HEK293T (cell line): Measurements from ENCODE around the gene COL4A3.

Source experiments
- BHLHE40 ChIP-seq: fragments of 450-650 bp; IDR thresholded peaks from 2 replicates; pipeline ENCODE4 v1.6.1; 2016; ENCODE audit warnings: mild to moderate bottlenecking, moderate library complexity, borderline replicate concordance
- ELF4 ChIP-seq: fragments of 450-650 bp; IDR thresholded peaks from 2 replicates; pipeline ENCODE4 v1.6.1; 2017; ENCODE audit warnings: antibody characterized with exemption
- FOXA1 ChIP-seq: fragments of 450-650 bp; IDR thresholded peaks from 2 replicates; pipeline ENCODE4 v1.6.1; 2016; ENCODE audit warnings: mild to moderate bottlenecking
- HDGF ChIP-seq: fragments of 450-650 bp; IDR thresholded peaks from 2 replicates; pipeline ENCODE4 v1.6.1; 2017; ENCODE audit warnings: antibody characterized with exemption, borderline replicate concordance
- L3MBTL2 ChIP-seq: fragments of 450-650 bp; conservative IDR thresholded peaks from 2 replicates; pipeline ENCODE4 v1.6.1; 2016; ENCODE audit warnings: mild to moderate bottlenecking
- NFRKB ChIP-seq: fragments of 450-650 bp; IDR thresholded peaks from 2 replicates; pipeline ENCODE4 v1.6.1; 2016; ENCODE audit warnings: mild to moderate bottlenecking, moderate library complexity
- SP1 ChIP-seq: fragments of 450-650 bp; IDR thresholded peaks from 2 replicates; pipeline ENCODE4 v1.6.1; 2017
- SUZ12 ChIP-seq: fragments of 450-650 bp; IDR thresholded peaks from 2 replicates; pipeline ENCODE4 v1.6.1; 2016; ENCODE audit warnings: mild to moderate bottlenecking
- TARDBP ChIP-seq: fragments of 450-650 bp; IDR thresholded peaks from 2 replicates; pipeline ENCODE4 v1.6.1; 2016
- ZNF384 ChIP-seq: fragments of 450-650 bp; IDR thresholded peaks from 2 replicates; pipeline ENCODE4 v1.6.1; 2016

DNA sequence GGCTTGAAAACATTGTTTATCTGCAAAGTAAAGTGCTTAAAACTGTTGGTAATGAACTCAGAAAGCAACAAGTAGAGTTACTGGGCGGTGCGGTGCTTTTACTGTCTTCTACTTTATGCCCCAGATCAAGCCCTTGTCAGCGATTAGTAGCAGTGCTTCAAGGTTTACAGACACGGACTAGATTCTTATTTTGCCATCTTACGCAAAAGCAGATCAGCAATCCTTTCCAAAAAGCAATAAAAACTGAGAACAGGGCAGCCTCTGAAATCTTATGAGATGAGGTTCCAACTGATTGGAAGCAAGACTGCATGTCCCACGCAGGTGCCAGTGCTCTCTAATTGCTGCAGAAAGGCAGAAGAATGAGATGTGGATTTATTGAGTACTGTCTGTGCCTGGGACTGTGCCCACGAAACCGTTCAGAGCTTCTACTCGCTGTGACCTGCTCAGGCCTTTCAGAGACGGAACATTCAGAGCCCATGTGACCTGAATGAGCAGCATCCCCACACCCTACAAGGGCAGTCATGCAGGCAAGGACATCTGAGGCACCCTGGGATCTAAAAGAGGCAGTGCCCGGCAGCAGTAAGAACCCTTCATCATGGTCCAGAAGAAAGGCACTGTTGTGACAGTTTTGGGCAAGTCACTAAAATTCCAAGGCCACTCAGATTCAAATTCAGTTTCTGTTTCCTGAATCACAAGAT is 15.7 kb downstream of the COL4A3 start:
- no peak for TF ChIP-seq FOXA1
- no peak for TF ChIP-seq NFRKB
- no peak for TF ChIP-seq BHLHE40
- TF ChIP-seq HDGF, result no peak
- TF ChIP-seq SP1, result no peak
- no peak for TF ChIP-seq SUZ12
- no peak for TF ChIP-seq L3MBTL2
- no peak for TF ChIP-seq TARDBP
- TF ChIP-seq ZNF384, result no peak
- no peak for TF ChIP-seq ELF4
